Measurements from ENCODE around the gene CEP20. TPM values are rescaled to one million over a fixed set of nuclear protein-coding genes. Genes with fewer than 3 reads are reported as not detected.

The CEP20 gene
- total and polyA plus RNA-seq, 4 donors = 21.3 to 26.8 (median 24.7) TPM

DNA sequence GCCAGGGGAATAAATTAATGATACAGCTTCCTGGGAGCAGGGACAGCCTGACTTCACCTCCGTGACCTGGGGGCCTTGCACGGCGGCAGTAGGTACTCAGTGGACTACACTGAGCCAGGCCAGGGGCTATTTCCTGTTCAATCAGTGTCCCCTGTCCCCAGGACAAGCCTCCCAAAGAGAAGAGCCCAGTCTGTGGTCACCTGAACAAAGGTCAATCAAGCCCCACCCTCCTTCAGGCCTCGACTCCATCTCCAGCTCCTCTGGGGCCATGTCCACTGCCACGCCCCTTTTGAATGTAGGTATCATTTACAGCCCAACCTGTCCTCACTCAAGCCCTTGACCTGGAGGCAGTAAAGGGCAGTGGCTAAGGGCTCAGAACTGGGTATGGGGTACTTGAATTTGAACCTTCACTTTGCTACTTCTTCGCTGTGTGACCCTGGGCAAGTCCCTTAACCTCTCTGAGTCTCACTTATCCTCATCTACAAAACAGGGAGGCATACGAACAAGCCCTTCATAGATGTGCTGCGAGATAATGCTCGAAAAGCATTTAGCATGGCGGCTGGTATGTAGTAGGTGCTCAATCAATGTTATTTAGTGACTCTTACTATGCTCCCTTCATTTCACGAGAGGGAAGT lies 60.6 kb downstream of the CEP20 start:
- Histone ChIP-seq H3K27ac (ENCODE audit: low read depth in 1 of 2, low read length in 2 of 2) (peak overlapping the region; percentile 34 to 92), H3K36me3 (ENCODE audit: control insufficient read depth in 1 of 2, insufficient read depth in 2 of 2, low read length in 1 of 2) (peaks cover 0 to 7% of the 10 kb centered on the region in 2 donors), H3K4me1 (ENCODE audit: control insufficient read depth in 1 of 2, insufficient read depth in 2 of 2, low read length in 2 of 2) (peaks cover 0 to 7% of the 10 kb centered on the region in 2 donors), H3K27me3 (ENCODE audit: control insufficient read depth in 1 of 2, insufficient read depth in 2 of 2, low read length in 1 of 2) (no peaks in the 10 kb centered on the region), H3K4me3 (ENCODE audit: low read length in 2 of 2) (no peak overlapping the region), H3K9me3 (ENCODE audit: control insufficient read depth, low read length) (no peaks in the 10 kb centered on the region)
- intact Hi-C loops (cut with DNase I) = no loop called here
- no peak for DNase-seq
- WGBS, 2 donors = 71% methylated on average over 11 of the region's 11 CpGs
- no peak for ATAC-seq (ENCODE audit: low FRiP score)

DNA sequence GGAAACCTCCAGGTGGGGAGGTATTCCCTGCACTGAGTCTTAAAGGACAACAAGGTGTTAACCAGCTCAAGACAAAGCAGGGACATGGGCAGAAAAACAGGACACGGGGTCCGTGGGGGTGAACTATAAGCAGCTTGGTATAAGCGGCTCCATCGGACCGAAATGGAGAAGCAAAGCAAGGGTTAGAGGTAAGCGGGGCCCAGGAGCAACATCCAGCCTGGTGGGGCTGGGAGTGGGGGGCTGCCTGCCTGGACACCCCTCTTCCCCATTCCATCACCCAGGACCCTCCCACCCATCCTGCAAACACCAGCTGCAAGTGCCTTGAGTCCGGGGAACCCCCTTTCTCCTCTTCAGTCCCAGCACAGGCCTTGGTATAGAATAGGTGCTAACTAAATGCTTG lies 61.1 kb downstream of the CEP20 start:
- ATAC-seq (ENCODE audit: low FRiP score) (no peak), DNase-seq (no peak)
- H3K27me3 ChIP-seq (ENCODE audit: control insufficient read depth in 1 of 2, insufficient read depth in 2 of 2, low read length in 1 of 2) = no peaks in the 10 kb centered on the region
- H3K9me3 ChIP-seq (ENCODE audit: control insufficient read depth, low read length) = no peaks in the 10 kb centered on the region
- intact Hi-C loops (cut with DNase I) = no loop called here
- peak overlapping the region; percentile 29 to 92 for H3K27ac ChIP-seq (ENCODE audit: low read depth in 1 of 2, low read length in 2 of 2)
- peaks cover 0 to 7% of the 10 kb centered on the region in 2 donors for H3K36me3 ChIP-seq (ENCODE audit: control insufficient read depth in 1 of 2, insufficient read depth in 2 of 2, low read length in 1 of 2)
- no peak overlapping the region for H3K4me3 ChIP-seq (ENCODE audit: low read length in 2 of 2)
- 55 to 73% methylated on average over 7 of the region's 7 CpGs for WGBS, 2 donors
- peaks cover 0 to 7% of the 10 kb centered on the region in 2 donors for H3K4me1 ChIP-seq (ENCODE audit: control insufficient read depth in 1 of 2, insufficient read depth in 2 of 2, low read length in 2 of 2)

DNA sequence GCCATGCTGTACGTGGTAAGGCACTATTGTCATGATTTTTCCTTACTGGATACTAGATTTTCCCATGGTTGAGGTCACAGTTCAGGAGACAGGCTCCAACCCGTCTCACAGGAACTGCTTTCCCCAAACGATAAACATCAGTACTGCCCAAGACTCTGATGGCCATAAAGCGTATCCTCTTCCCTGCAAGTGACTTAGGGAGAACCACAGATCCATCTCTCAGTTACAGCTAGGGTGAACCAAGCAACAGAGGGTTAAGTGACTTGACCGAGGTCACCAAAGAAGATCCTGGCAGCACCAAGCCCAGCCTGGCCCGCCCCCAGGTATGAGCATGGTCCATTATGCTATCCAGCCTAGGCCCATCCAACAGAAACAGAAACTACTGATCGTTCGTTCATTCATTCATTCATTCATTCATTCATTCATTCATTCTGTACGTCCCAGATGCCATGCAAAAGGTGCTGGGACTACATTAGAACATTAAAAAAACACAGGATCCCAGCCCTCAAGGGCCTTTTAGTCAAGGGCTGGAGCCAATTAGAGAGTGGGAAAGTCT lies 62.6 kb downstream of the CEP20 start:
- intact Hi-C loops (cut with DNase I) = no loop called here
- no peaks in the 10 kb centered on the region for H3K9me3 ChIP-seq (ENCODE audit: control insufficient read depth, low read length)
- peaks cover 0 to 5% of the 10 kb centered on the region in 2 donors for H3K36me3 ChIP-seq (ENCODE audit: control insufficient read depth in 1 of 2, insufficient read depth in 2 of 2, low read length in 1 of 2)
- peak overlapping the region; percentile 6 to 70 for H3K27ac ChIP-seq (ENCODE audit: low read depth in 1 of 2, low read length in 2 of 2)
- 10 to 17% methylated on average over 9 of the region's 9 CpGs for WGBS, 2 donors
- no peaks in the 10 kb centered on the region for H3K27me3 ChIP-seq (ENCODE audit: control insufficient read depth in 1 of 2, insufficient read depth in 2 of 2, low read length in 1 of 2)
- DNase-seq (peak in 1 of 2 donors; percentile 49), ATAC-seq (ENCODE audit: low FRiP score) (no peak)
- no peak overlapping the region for H3K4me3 ChIP-seq (ENCODE audit: low read length in 2 of 2)
- peaks cover 0 to 7% of the 10 kb centered on the region in 2 donors for H3K4me1 ChIP-seq (ENCODE audit: control insufficient read depth in 1 of 2, insufficient read depth in 2 of 2, low read length in 2 of 2)

DNA sequence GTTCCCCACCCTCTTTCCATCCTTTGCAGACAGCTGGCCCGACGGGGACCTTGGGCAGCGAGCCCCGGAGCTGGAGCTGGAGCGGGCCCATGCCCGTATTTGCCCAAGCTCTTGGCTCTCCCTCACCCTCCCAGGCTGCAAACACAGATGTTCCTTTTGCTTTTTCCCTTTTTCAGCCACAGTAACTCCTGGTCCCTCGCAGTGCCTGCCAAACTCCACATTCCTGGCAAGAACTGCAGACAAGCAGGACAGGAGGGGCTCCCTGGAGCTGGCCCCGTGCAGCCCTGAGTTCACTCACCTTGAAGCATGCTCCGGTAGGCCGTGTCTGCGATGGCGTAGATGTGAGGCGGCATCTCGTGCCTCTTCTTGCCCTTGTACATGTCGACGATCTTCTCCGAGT lies 65.4 kb downstream of the CEP20 start:
- intact Hi-C loops (cut with DNase I) = loop anchor here in 1 of 2 donors (5.0 kb wide), 1 partner anchor 51 kb away; no protein-coding TSS in a partner anchor
- Histone ChIP-seq H3K4me1 (ENCODE audit: control insufficient read depth in 1 of 2, insufficient read depth in 2 of 2, low read length in 2 of 2) (peaks cover 0 to 3% of the 10 kb centered on the region in 2 donors), H3K4me3 (ENCODE audit: low read length in 2 of 2) (no peak overlapping the region), H3K36me3 (ENCODE audit: control insufficient read depth in 1 of 2, insufficient read depth in 2 of 2, low read length in 1 of 2) (peaks cover 10% of the 10 kb centered on the region in 2 donors), H3K27ac (ENCODE audit: low read depth in 1 of 2, low read length in 2 of 2) (peak overlapping the region; percentile 57 to 67), H3K9me3 (ENCODE audit: control insufficient read depth, low read length) (no peaks in the 10 kb centered on the region), H3K27me3 (ENCODE audit: control insufficient read depth in 1 of 2, insufficient read depth in 2 of 2, low read length in 1 of 2) (no peaks in the 10 kb centered on the region)
- WGBS, 2 donors = 2 to 8% methylated on average over 17 of the region's 17 CpGs
- DNase-seq (peak; percentile 87 to 89), ATAC-seq (ENCODE audit: low FRiP score) (peak; percentile 79)

DNA sequence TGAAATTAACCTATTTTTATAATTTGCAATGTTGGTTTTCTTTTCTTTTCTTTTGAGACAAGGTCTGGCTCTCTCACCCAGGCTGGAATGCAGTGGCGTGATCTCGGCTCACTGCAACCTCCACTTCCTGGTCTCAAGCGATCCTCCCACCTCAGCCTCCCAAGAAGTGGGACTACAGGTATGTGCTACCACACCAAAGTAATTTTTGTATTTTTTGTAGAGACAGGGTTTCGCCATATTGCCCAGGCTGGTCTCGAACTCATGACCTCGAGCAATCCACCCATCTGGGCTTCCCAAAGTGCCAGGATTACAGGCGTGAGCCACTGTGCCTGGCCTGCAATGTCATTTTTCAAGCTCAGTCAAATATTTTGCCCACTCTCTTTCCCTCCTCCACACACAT lies 67.6 kb downstream of the CEP20 start:
- DNase-seq = no peak

DNA sequence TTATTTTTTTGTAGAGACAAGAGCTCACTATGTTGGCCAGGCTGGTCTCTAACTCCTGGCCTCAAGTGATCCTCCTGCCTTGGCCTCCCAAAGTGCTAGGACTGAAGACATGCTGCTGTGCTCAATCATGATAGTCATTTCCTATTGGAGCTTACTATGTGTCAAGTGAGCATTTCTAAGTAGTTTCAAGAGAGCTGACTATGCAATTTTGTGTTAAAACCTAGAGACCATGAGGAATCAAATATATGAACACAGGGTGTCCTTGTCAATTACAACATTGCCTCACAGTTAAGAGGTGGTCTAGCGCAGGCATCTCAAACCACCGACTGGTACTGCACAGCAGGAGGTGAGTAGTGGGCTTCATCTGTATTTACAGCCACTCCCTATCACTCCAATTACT lies 69.4 kb downstream of the CEP20 start:
- WGBS, 2 donors = 84 to 87% methylated on average over 2 of the region's 2 CpGs
- peaks cover 9 to 13% of the 10 kb centered on the region in 2 donors for H3K36me3 ChIP-seq (ENCODE audit: control insufficient read depth in 1 of 2, insufficient read depth in 2 of 2, low read length in 1 of 2)
- intact Hi-C loops (cut with DNase I) = no loop called here

More for the DNA sequence above, 67.6 kb downstream of the CEP20 start:
- Histone ChIP-seq H3K36me3 (ENCODE audit: control insufficient read depth in 1 of 2, insufficient read depth in 2 of 2, low read length in 1 of 2) (peaks cover 9 to 13% of the 10 kb centered on the region in 2 donors), H3K4me3 (ENCODE audit: low read length in 2 of 2) (no peak overlapping the region), H3K27me3 (ENCODE audit: control insufficient read depth in 1 of 2, insufficient read depth in 2 of 2, low read length in 1 of 2) (no peaks in the 10 kb centered on the region), H3K27ac (ENCODE audit: low read depth in 1 of 2, low read length in 2 of 2) (peak overlapping the region; percentile 16 to 83), H3K9me3 (ENCODE audit: control insufficient read depth, low read length) (no peaks in the 10 kb centered on the region), H3K4me1 (ENCODE audit: control insufficient read depth in 1 of 2, insufficient read depth in 2 of 2, low read length in 2 of 2) (peaks cover 0 to 3% of the 10 kb centered on the region in 2 donors)
- ATAC-seq (ENCODE audit: low FRiP score) = no peak
- 52 to 55% methylated on average over 7 of the region's 7 CpGs for WGBS, 2 donors
- intact Hi-C loops (cut with DNase I) = loop anchor here in 1 of 2 donors (5.0 kb wide), 1 partner anchor 49 kb away; no protein-coding TSS in a partner anchor

DNA sequence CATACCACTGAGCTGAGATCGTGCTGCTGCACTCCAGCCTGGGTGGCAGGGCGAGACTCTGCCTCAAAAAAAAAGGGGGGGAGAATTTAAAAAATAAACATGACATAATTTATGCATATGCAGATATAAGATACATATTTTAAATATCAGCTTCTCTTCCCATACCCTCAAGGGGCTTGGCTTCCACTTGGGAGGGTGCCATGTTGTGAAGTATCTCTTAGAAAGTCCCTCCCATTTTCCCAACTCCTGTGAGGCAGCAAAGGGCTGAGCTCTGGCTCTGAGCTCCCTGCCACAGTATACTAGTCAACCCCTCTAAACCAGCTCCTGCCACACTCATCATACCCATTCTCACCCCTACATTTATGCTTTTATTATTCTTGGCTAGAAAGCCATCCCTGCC lies 71.0 kb downstream of the CEP20 start:
- no peak overlapping the region for H3K4me3 ChIP-seq (ENCODE audit: low read length in 2 of 2)
- peak overlapping the region; percentile 17 to 28 for H3K27ac ChIP-seq (ENCODE audit: low read depth in 1 of 2, low read length in 2 of 2)
- 23 to 29% methylated on average over 2 of the region's 2 CpGs for WGBS, 2 donors
- DNase-seq (no peak), ATAC-seq (ENCODE audit: low FRiP score) (no peak)
- intact Hi-C loops (cut with DNase I) = no loop called here
- H3K36me3 ChIP-seq (ENCODE audit: control insufficient read depth in 1 of 2, insufficient read depth in 2 of 2, low read length in 1 of 2) = peaks cover 9 to 13% of the 10 kb centered on the region in 2 donors
- no peaks in the 10 kb centered on the region for H3K9me3 ChIP-seq (ENCODE audit: control insufficient read depth, low read length)
- H3K27me3 ChIP-seq (ENCODE audit: control insufficient read depth in 1 of 2, insufficient read depth in 2 of 2, low read length in 1 of 2) = no peaks in the 10 kb centered on the region
- no peaks in the 10 kb centered on the region for H3K4me1 ChIP-seq (ENCODE audit: control insufficient read depth in 1 of 2, insufficient read depth in 2 of 2, low read length in 2 of 2)

More for the DNA sequence above, 69.4 kb downstream of the CEP20 start:
- Histone ChIP-seq H3K4me1 (ENCODE audit: control insufficient read depth in 1 of 2, insufficient read depth in 2 of 2, low read length in 2 of 2) (no peaks in the 10 kb centered on the region), H3K4me3 (ENCODE audit: low read length in 2 of 2) (no peak overlapping the region), H3K9me3 (ENCODE audit: control insufficient read depth, low read length) (no peaks in the 10 kb centered on the region), H3K27me3 (ENCODE audit: control insufficient read depth in 1 of 2, insufficient read depth in 2 of 2, low read length in 1 of 2) (no peaks in the 10 kb centered on the region), H3K27ac (ENCODE audit: low read depth in 1 of 2, low read length in 2 of 2) (peak overlapping the region in 1 of 2 donors; percentile 20)
- ATAC-seq (ENCODE audit: low FRiP score) (no peak), DNase-seq (peak in 1 of 2 donors; percentile 11)

DNA sequence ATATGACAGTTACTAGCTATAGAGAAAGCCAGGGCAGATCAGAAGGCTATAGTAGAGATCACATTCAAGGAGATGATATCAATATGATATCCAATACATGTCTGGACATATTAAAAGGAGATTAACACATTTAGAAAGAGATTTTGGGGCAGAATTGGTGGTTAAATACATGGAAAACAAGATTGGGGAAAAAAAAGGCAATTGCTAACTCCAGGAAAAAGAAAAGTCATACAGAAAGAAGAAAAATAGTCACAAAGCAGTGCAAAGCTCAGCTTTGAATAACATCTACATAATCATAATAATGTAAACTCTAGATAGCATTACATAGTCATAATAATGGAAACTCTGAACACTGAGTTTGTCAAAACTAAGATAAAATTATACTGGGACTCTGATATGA lies 72.2 kb downstream of the CEP20 start:
- Histone ChIP-seq H3K9me3 (ENCODE audit: control insufficient read depth, low read length) (no peaks in the 10 kb centered on the region), H3K4me3 (ENCODE audit: low read length in 2 of 2) (no peak overlapping the region), H3K36me3 (ENCODE audit: control insufficient read depth in 1 of 2, insufficient read depth in 2 of 2, low read length in 1 of 2) (peaks cover 9 to 13% of the 10 kb centered on the region in 2 donors), H3K4me1 (ENCODE audit: control insufficient read depth in 1 of 2, insufficient read depth in 2 of 2, low read length in 2 of 2) (peaks cover 0 to 5% of the 10 kb centered on the region in 2 donors), H3K27me3 (ENCODE audit: control insufficient read depth in 1 of 2, insufficient read depth in 2 of 2, low read length in 1 of 2) (no peaks in the 10 kb centered on the region), H3K27ac (ENCODE audit: low read depth in 1 of 2, low read length in 2 of 2) (no peak overlapping the region)
- ATAC-seq (ENCODE audit: low FRiP score) (no peak), DNase-seq (no peak)
- intact Hi-C loops (cut with DNase I) = no loop called here
